ENCODE measurements around the gene ADPRS.

DNA sequence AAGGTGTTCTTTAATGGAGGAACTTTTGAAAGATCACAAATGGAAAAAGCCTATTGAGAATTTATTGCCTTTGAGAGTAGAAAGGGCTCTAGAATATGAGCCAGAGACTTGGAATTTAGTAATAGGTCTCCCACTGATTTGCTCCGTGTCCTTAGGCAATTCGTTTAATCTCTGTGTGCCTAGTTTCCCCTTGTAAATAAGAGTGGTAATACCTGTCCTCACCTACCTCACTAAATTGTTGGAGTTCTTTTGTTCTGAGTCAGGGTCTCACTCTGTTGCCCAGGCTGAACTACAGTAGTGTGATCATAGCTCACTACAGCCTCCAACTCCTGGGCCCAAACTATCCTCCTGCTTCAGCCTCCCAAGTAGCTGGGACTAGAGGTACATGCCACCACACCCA, 19.8 kb upstream of the ADPRS start:
- TF ChIP-seq, protein P1, sequence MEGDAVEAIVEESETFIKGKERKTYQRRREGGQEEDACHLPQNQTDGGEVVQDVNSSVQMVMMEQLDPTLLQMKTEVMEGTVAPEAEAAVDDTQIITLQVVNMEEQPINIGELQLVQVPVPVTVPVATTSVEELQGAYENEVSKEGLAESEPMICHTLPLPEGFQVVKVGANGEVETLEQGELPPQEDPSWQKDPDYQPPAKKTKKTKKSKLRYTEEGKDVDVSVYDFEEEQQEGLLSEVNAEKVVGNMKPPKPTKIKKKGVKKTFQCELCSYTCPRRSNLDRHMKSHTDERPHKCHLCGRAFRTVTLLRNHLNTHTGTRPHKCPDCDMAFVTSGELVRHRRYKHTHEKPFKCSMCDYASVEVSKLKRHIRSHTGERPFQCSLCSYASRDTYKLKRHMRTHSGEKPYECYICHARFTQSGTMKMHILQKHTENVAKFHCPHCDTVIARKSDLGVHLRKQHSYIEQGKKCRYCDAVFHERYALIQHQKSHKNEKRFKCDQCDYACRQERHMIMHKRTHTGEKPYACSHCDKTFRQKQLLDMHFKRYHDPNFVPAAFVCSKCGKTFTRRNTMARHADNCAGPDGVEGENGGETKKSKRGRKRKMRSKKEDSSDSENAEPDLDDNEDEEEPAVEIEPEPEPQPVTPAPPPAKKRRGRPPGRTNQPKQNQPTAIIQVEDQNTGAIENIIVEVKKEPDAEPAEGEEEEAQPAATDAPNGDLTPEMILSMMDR (conservative IDR thresholded peaks at IDR 0.05; ENCODE audit: low read length), result no peak
- TF ChIP-seq EZH2phosphoT487 (IDR thresholded peaks at IDR 0.05; ENCODE audit: borderline replicate concordance), result no peak

Measured in Loucy (cell line).